ENCODE measurements around the gene CMSS1. TPM values are rescaled to one million over a fixed set of nuclear protein-coding genes. Genes with fewer than 3 reads are reported as not detected.

The CMSS1 gene
- total RNA-seq, 1 experiment from 2014 or later = 64.1 TPM

DNA sequence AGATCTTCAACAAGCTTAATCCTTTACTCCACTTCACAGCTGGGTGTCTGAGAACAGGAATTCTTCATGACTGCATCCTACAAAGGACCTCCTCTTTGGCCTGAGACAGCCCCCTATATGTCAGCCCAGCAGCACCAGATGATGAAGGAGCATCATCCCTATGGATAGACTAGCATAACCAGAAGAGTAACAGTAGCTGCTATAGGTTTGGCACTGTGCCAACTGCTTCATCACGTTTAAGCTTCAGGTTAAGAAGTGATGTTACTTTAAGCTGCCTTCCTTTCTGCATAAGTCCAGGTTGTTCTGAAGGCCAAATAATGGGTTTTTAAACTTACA lies 50.6 kb downstream of the CMSS1 start:
- intact Hi-C loops (cut with micrococcal nuclease) = no loop called here
- no peaks in the 10 kb centered on the region for H3K9me3 ChIP-seq (ENCODE audit: control insufficient read depth in 1 of 2, insufficient read depth in 1 of 2, low read depth in 1 of 2, low read length in 2 of 2)
- H3K79me2 ChIP-seq (ENCODE audit: insufficient read depth, low read length) = peaks cover 4% of the 10 kb centered on the region; the same call in 1 of the 2 replicates
- CTCF ChIA-PET = no interaction called here
- H3K4me3 ChIP-seq (replicated peaks in 1 of 2; ENCODE audit: low read depth in 1 of 2, low read length in 2 of 2) = no peak overlapping the region
- H3K36me3 ChIP-seq (ENCODE audit: control insufficient read depth in 1 of 2, insufficient read depth in 2 of 2, low read length in 2 of 2) = no peaks in the 10 kb centered on the region
- no peak overlapping the region for H3K9ac ChIP-seq (ENCODE audit: low read length)
- no peak overlapping the region for H2AFZ ChIP-seq (ENCODE audit: low read depth, low read length, poor library complexity, severe bottlenecking)
- no peak overlapping the region for H3K4me2 ChIP-seq (ENCODE audit: low read length)
- POLR2A ChIA-PET = no interaction called here
- H3K9me2 ChIP-seq (ENCODE audit: insufficient read depth) = no peaks in the 10 kb centered on the region
- H3K27ac ChIP-seq (ENCODE audit: low read depth, low read length) = no peak overlapping the region
- no peaks in the 10 kb centered on the region for H3K4me1 ChIP-seq (ENCODE audit: control insufficient read depth in 1 of 2, insufficient read depth in 2 of 2, low read length in 2 of 2)
- TF ChIP-seq ZNF274 (IDR thresholded peaks at IDR 0.05; ENCODE audit: low read depth, low read length) (no peak), TCF7L2 (IDR thresholded peaks at IDR 0.05; ENCODE audit: borderline replicate concordance, extremely low read depth, insufficient read depth, insufficient read length) (no peak), SRF (IDR thresholded peaks at IDR 0.05; ENCODE audit: low read depth) (no peak), POLR2AphosphoS5 (IDR thresholded peaks at IDR 0.05; ENCODE audit: low read depth, low read length) (0 out of 2 replicates have a peak, but pooled peaks have one; percentile 28)
- TF ChIP-seq, protein P1, sequence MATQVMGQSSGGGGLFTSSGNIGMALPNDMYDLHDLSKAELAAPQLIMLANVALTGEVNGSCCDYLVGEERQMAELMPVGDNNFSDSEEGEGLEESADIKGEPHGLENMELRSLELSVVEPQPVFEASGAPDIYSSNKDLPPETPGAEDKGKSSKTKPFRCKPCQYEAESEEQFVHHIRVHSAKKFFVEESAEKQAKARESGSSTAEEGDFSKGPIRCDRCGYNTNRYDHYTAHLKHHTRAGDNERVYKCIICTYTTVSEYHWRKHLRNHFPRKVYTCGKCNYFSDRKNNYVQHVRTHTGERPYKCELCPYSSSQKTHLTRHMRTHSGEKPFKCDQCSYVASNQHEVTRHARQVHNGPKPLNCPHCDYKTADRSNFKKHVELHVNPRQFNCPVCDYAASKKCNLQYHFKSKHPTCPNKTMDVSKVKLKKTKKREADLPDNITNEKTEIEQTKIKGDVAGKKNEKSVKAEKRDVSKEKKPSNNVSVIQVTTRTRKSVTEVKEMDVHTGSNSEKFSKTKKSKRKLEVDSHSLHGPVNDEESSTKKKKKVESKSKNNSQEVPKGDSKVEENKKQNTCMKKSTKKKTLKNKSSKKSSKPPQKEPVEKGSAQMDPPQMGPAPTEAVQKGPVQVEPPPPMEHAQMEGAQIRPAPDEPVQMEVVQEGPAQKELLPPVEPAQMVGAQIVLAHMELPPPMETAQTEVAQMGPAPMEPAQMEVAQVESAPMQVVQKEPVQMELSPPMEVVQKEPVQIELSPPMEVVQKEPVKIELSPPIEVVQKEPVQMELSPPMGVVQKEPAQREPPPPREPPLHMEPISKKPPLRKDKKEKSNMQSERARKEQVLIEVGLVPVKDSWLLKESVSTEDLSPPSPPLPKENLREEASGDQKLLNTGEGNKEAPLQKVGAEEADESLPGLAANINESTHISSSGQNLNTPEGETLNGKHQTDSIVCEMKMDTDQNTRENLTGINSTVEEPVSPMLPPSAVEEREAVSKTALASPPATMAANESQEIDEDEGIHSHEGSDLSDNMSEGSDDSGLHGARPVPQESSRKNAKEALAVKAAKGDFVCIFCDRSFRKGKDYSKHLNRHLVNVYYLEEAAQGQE (IDR thresholded peaks at IDR 0.05; ENCODE audit: low read depth) = no peak
- TF ChIP-seq, protein P2, sequence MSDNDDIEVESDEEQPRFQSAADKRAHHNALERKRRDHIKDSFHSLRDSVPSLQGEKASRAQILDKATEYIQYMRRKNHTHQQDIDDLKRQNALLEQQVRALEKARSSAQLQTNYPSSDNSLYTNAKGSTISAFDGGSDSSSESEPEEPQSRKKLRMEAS (IDR thresholded peaks at IDR 0.05) = no peak
- no peaks in the 10 kb centered on the region for H4K20me1 ChIP-seq (ENCODE audit: insufficient read depth)
- ATAC-seq (no peak), DNase-seq (ENCODE audit: low read depth, low spot score) (no peak)
- no TSS peak for BruUV-seq (replicated peaks)
- no peaks in the 10 kb centered on the region for H3K27me3 ChIP-seq (ENCODE audit: insufficient read depth, low read length)
- RAD21 ChIA-PET (ENCODE audit: low non-redundant PET in 1 of 2, low total read pairs in 2 of 2, uncharacterized antibody in 2 of 2, unreplicated experiment in 2 of 2) = no interaction called here
